B cell (primary cell): ENCODE measurements around the gene MRAP2.

Experiments used
- EZH2 ChIP-seq: IDR thresholded peaks from 2 replicates; pipeline ENCODE4 v1.6.1; 2012; ENCODE audit warnings: borderline replicate concordance, low read depth, mild to moderate bottlenecking, moderate library complexity, low read length; ENCODE audit not compliant: insufficient read depth, poor library complexity, severe bottlenecking
- TF ChIP-seq, protein P1 (sequence below): fragments of 200-600 bp; IDR thresholded peaks from one replicate; pipeline ENCODE4 v1.8.0; 2022; ENCODE audit warnings: antibody characterized with exemption, mild to moderate bottlenecking

GRCh38 chr6:84017709-84018452 is 15.7 kb upstream of the MRAP2 start:
- TF ChIP-seq, protein P1, sequence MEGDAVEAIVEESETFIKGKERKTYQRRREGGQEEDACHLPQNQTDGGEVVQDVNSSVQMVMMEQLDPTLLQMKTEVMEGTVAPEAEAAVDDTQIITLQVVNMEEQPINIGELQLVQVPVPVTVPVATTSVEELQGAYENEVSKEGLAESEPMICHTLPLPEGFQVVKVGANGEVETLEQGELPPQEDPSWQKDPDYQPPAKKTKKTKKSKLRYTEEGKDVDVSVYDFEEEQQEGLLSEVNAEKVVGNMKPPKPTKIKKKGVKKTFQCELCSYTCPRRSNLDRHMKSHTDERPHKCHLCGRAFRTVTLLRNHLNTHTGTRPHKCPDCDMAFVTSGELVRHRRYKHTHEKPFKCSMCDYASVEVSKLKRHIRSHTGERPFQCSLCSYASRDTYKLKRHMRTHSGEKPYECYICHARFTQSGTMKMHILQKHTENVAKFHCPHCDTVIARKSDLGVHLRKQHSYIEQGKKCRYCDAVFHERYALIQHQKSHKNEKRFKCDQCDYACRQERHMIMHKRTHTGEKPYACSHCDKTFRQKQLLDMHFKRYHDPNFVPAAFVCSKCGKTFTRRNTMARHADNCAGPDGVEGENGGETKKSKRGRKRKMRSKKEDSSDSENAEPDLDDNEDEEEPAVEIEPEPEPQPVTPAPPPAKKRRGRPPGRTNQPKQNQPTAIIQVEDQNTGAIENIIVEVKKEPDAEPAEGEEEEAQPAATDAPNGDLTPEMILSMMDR, result no peak
- TF ChIP-seq EZH2, result no peak
